HepG2 (cell line): ENCODE measurements around the gene CYP26B1. TPM values are rescaled to one million over a fixed set of nuclear protein-coding genes. Genes with fewer than 3 reads are reported as not detected.

Source experiments
- ATAC-seq: fragments of 200-7000 bp; cut with Tn5 transposase; 3 replicates; pipeline ENCODE4 v1.9.1; 2020; ENCODE audit warnings: mild to moderate bottlenecking, moderate library complexity
- BruUV-seq: library from RNA; stranded (reverse); fragments of 400-500 nt; replicated peaks from 2 replicates; lab custom pipeline; 2021; lab: Mats Ljungman, UMichigan
- CTCF ChIA-PET: fragments of 300-600 bp; formaldehyde crosslinking; extraction: SDS; loops from one replicate; lab custom pipeline; 2021; ENCODE audit warnings: low total read pairs, inconsistent platforms, low intra/inter-chr PET ratio; lab: Yijun Ruan, JAX
- POLR2A ChIA-PET: fragments of 350-600 bp; sonication (Branson Sonifier 250); formaldehyde crosslinking; loops from one replicate; lab custom pipeline; 2020; ENCODE audit warnings: antibody characterized with exemption, inconsistent platforms; lab: Yijun Ruan, JAX
- DNase-seq: peaks from one replicate; pipeline ENCODE4 v3.0.0-alpha.2; 2015; ENCODE audit warnings: low spot score
- FAIRE-seq: peaks from 3 replicates; lab custom pipeline; 2011; peaks lifted over from hg19 to GRCh38; lab: Jason Lieb, UNC
- H2AFZ ChIP-seq: one replicate; pipeline ENCODE4 v1.6.1; 2011; ENCODE audit warnings: low read length, inconsistent platforms
- H3K27ac ChIP-seq: fragments of 300-600 bp; 3 replicates; pipeline ENCODE4 v1.8.0; 2011; ENCODE audit warnings: mixed run types, mild to moderate bottlenecking, mixed read lengths, low read length, inconsistent platforms; ENCODE audit not compliant: insufficient read depth; ENCODE audit errors: extremely low read length
- H3K27me3 ChIP-seq, 2 experiments: fragments of 200-600 bp in 1 of 2; 2 replicates in 1 of 2; 3 replicates in 1 of 2; pipeline versions ENCODE4 v1.6.0 to v1.8.0; 2011; ENCODE audit warnings: low read length in 2 of 2, mild to moderate bottlenecking in 2 of 2, moderate library complexity in 2 of 2, inconsistent platforms in 1 of 2; ENCODE audit not compliant: insufficient read depth in 2 of 2, control insufficient read depth in 1 of 2
- H3K36me3 ChIP-seq, 2 experiments: fragments of 200-600 bp in 1 of 2; replicated peaks in 1 of 2; 2 replicates in 1 of 2; 3 replicates in 1 of 2; pipeline versions ENCODE4 v1.5.1 to v1.8.0; 2011; ENCODE audit warnings: low read length in 2 of 2, inconsistent platforms in 1 of 2; ENCODE audit not compliant: insufficient read depth in 2 of 2, control insufficient read depth in 1 of 2
- H3K4me1 ChIP-seq: 2 replicates; pipeline ENCODE4 v1.5.1; 2012; ENCODE audit warnings: low read length, inconsistent platforms; ENCODE audit not compliant: insufficient read depth
- H3K4me2 ChIP-seq: 2 replicates; pipeline ENCODE4 v1.6.0; 2011; ENCODE audit warnings: low read depth, low read length, inconsistent platforms
- H3K4me3 ChIP-seq, 3 experiments: fragments of 200-600 bp in 1 of 3; sonication (generic), shearing (Covaris generic) in 1 of 3; replicated peaks in 1 of 3; 2 replicates each; pipeline ENCODE4 v1.5.1; 2011 to 2016; ENCODE audit warnings: low read length in 3 of 3, inconsistent platforms in 2 of 3, low read depth in 2 of 3, mild to moderate bottlenecking in 2 of 3, control low read depth in 1 of 3, mixed read lengths in 1 of 3; ENCODE audit not compliant: insufficient read depth in 1 of 3
- H3K79me2 ChIP-seq: one replicate; pipeline ENCODE4 v1.6.1; 2011; ENCODE audit warnings: low read length, inconsistent platforms; ENCODE audit not compliant: insufficient read depth
- H3K9ac ChIP-seq: 2 replicates; pipeline ENCODE4 v1.6.0; 2011; ENCODE audit warnings: mild to moderate bottlenecking, low read depth, low read length, inconsistent platforms; ENCODE audit not compliant: insufficient read depth
- H3K9me3 ChIP-seq: 2 replicates; pipeline ENCODE4 v1.5.1; 2012; ENCODE audit warnings: mild to moderate bottlenecking, low read length
- H4K20me1 ChIP-seq: 2 replicates; pipeline ENCODE4 v1.6.0; 2011; ENCODE audit warnings: inconsistent platforms, mild to moderate bottlenecking, low read length, moderate library complexity; ENCODE audit not compliant: insufficient read depth
- AKAP8 ChIP-seq: sonication (generic); formaldehyde crosslinking; IDR thresholded peaks from 2 replicates; pipeline ENCODE4 v1.5.1; 2020; ENCODE audit warnings: mild to moderate bottlenecking, missing genetic modification reagents
- GPN1 ChIP-seq: sonication (generic); formaldehyde crosslinking; IDR thresholded peaks from 2 replicates; pipeline ENCODE4 v1.5.1; 2020; ENCODE audit warnings: missing genetic modification reagents, borderline replicate concordance
- JUNB ChIP-seq: sonication (generic); formaldehyde crosslinking; IDR thresholded peaks from 2 replicates; pipeline ENCODE4 v1.8.0; 2022; ENCODE audit warnings: missing genetic modification reagents, mild to moderate bottlenecking, borderline replicate concordance
- MAFF ChIP-seq: IDR thresholded peaks from 2 replicates; pipeline ENCODE4 v1.6.1; 2011; ENCODE audit warnings: low read depth, low read length, improper control_type of control experiment
- PAWR ChIP-seq: sonication (generic); formaldehyde crosslinking; IDR thresholded peaks from 2 replicates; pipeline ENCODE4 v1.4.0; 2020; ENCODE audit warnings: missing genetic modification reagents, mild to moderate bottlenecking, borderline replicate concordance
- POLR2A ChIP-seq, 2 experiments: IDR thresholded peaks; 2 replicates each; pipeline ENCODE4 v1.6.1; 2011; ENCODE audit warnings: low read depth in 2 of 2, low read length in 2 of 2, mild to moderate bottlenecking in 1 of 2, moderate library complexity in 1 of 2; ENCODE audit not compliant: insufficient read depth in 1 of 2
- RARA ChIP-seq: IDR thresholded peaks from 2 replicates; pipeline ENCODE4 v1.6.1; 2016; ENCODE audit warnings: missing genetic modification reagents, missing compliant biosample characterization
- ZNF234 ChIP-seq: sonication (generic); formaldehyde crosslinking; conservative IDR thresholded peaks from 2 replicates; pipeline ENCODE4 v1.5.1; 2020; ENCODE audit warnings: mild to moderate bottlenecking, missing genetic modification reagents
- in situ Hi-C: cut with HindIII; loops from 2 replicates; pipeline ENCODE4 v1.10.0; 2017; ENCODE audit warnings: low pct_unique_long_range_greater_than_20kb; ENCODE audit not compliant: extremely low pct_ligation_motif_present
- intact Hi-C: fragments of 100-400 bp; cut with micrococcal nuclease; formaldehyde crosslinking; loops from one replicate; pipeline ENCODE4 v1.10.0; 2022; ENCODE audit not compliant: unreplicated experiment
- polyA plus RNA-seq, 8 experiments: library from polyadenylated mRNA; depleted of rRNA in 3 of 8; stranded (reverse) in 7 of 8; unstranded in 1 of 8; fragments of >200 nt; fragmentation: Illumina TruSeq in 4 of 8; extraction: Trizol in 4 of 8; gene quantifications; 2 replicates each; pipeline versions ENCODE4 v1.2.1 to v1.2.3, GENCODE V29; 2011 to 2016; ENCODE audit warnings: low read depth in 4 of 8, missing spikeins in 1 of 8, mixed read lengths in 1 of 8; ENCODE audit not compliant: insufficient read depth in 1 of 8
- total RNA-seq, 5 experiments: library from RNA; depleted of rRNA; stranded (reverse); fragments of >200 nt; fragmentation: Illumina TruSeq; extraction: Trizol; gene quantifications; 2 replicates each; pipeline ENCODE4 v1.2.3, GENCODE V29; 2016; ENCODE audit warnings: low read depth in 1 of 5
- TF ChIP-seq, protein P1 (sequence below): sonication (generic); formaldehyde crosslinking; IDR thresholded peaks from 2 replicates; pipeline ENCODE4 v1.4.0; 2020; ENCODE audit warnings: low read depth, mild to moderate bottlenecking, missing genetic modification reagents
- TF ChIP-seq, protein P2 (sequence below): sonication (generic); formaldehyde crosslinking; IDR thresholded peaks from 2 replicates; pipeline ENCODE4 v1.5.1; 2020; ENCODE audit warnings: missing genetic modification reagents, mild to moderate bottlenecking, borderline replicate concordance
- TF ChIP-seq, protein P3 (sequence below): sonication (generic); formaldehyde crosslinking; IDR thresholded peaks from 2 replicates; pipeline ENCODE4 v1.5.1; 2020; ENCODE audit warnings: missing genetic modification reagents, mild to moderate bottlenecking, borderline replicate concordance
- TF ChIP-seq, protein P4 (sequence below): sonication (generic); formaldehyde crosslinking; IDR thresholded peaks from 2 replicates; pipeline ENCODE4 v1.4.0; 2020; ENCODE audit warnings: missing genetic modification reagents, borderline replicate concordance
- TF ChIP-seq, protein P5 (sequence below): sonication (generic); formaldehyde crosslinking; IDR thresholded peaks from 2 replicates; pipeline ENCODE4 v1.8.0; 2022; ENCODE audit warnings: mild to moderate bottlenecking, missing genetic modification reagents, moderate library complexity

CYP26B1 gene
- total and polyA plus RNA-seq, 2 of the 13 experiments (the other 11 are each of a cell fraction or from before 2014, with no cell fraction given), result 0.05 to 0.07 TPM

DNA sequence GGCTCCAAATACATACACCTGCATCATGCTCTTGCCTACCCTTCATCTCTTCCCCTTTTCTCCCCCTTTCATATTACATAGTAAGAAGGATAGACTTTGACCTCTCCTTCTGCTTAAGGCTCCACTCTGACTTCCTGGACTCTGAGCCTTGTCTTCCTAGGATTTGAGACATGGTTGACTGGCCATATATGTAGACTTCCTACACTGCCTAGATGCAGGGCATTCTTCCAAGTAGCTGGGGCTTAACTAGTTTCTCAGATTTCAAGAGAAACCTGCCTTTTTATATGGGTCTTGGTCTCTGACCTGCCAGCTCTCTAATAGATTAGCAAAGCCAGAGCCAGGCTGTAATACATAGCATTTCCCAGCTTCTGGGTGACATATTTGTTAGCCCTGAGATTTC is 35.4 kb upstream of the CYP26B1 start:
- Histone ChIP-seq H3K79me2 (no peaks in the 10 kb centered on the region), H3K9me3 (no peaks in the 10 kb centered on the region), H3K36me3 (peaks cover 2 to 13% of the 10 kb centered on the region in 2 experiments; a peak in 1 of 5 replicates), H2AFZ (no peak overlapping the region), H4K20me1 (no peaks in the 10 kb centered on the region), H3K9ac (no peak overlapping the region), H3K4me1 (no peaks in the 10 kb centered on the region)
- CTCF ChIA-PET, result no interaction called here
- no TSS peak for BruUV-seq
- POLR2A ChIA-PET, result no interaction called here
- TF ChIP-seq, protein P1, sequence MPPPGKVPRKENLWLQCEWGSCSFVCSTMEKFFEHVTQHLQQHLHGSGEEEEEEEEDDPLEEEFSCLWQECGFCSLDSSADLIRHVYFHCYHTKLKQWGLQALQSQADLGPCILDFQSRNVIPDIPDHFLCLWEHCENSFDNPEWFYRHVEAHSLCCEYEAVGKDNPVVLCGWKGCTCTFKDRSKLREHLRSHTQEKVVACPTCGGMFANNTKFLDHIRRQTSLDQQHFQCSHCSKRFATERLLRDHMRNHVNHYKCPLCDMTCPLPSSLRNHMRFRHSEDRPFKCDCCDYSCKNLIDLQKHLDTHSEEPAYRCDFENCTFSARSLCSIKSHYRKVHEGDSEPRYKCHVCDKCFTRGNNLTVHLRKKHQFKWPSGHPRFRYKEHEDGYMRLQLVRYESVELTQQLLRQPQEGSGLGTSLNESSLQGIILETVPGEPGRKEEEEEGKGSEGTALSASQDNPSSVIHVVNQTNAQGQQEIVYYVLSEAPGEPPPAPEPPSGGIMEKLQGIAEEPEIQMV (CRISPR knock-in tag), result no peak
- TF ChIP-seq, protein P2, sequence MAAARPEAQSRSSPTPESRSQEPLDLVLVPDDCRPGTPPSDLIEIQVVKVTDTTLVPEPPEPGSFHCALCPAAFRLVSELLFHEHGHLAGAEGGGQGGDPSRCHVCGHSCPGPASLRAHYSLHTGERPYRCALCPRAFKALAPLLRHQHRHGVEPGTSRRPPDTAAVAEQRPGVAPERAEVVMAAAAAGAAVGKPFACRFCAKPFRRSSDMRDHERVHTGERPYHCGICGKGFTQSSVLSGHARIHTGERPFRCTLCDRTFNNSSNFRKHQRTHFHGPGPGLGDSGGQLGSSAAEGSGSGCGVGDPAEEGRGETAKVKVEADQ (CRISPR knock-in tag), result no peak
- TF ChIP-seq, protein P3, sequence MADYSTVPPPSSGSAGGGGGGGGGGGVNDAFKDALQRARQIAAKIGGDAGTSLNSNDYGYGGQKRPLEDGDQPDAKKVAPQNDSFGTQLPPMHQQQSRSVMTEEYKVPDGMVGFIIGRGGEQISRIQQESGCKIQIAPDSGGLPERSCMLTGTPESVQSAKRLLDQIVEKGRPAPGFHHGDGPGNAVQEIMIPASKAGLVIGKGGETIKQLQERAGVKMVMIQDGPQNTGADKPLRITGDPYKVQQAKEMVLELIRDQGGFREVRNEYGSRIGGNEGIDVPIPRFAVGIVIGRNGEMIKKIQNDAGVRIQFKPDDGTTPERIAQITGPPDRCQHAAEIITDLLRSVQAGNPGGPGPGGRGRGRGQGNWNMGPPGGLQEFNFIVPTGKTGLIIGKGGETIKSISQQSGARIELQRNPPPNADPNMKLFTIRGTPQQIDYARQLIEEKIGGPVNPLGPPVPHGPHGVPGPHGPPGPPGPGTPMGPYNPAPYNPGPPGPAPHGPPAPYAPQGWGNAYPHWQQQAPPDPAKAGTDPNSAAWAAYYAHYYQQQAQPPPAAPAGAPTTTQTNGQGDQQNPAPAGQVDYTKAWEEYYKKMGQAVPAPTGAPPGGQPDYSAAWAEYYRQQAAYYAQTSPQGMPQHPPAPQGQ (CRISPR knock-in tag), result no peak
- no peak for TF ChIP-seq PAWR
- no peak for TF ChIP-seq ZNF234 (CRISPR knock-in tag)
- TF ChIP-seq POLR2A (IDR thresholded peaks at IDR 0.05; ENCODE audit: insufficient read depth in 1 of 2, low read depth in 2 of 2, low read length in 2 of 2), result no peak
- TF ChIP-seq, protein P4, sequence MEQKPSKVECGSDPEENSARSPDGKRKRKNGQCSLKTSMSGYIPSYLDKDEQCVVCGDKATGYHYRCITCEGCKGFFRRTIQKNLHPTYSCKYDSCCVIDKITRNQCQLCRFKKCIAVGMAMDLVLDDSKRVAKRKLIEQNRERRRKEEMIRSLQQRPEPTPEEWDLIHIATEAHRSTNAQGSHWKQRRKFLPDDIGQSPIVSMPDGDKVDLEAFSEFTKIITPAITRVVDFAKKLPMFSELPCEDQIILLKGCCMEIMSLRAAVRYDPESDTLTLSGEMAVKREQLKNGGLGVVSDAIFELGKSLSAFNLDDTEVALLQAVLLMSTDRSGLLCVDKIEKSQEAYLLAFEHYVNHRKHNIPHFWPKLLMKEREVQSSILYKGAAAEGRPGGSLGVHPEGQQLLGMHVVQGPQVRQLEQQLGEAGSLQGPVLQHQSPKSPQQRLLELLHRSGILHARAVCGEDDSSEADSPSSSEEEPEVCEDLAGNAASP (CRISPR knock-in tag), result no peak
- no peak for TF ChIP-seq RARA
- TF ChIP-seq, protein P5, sequence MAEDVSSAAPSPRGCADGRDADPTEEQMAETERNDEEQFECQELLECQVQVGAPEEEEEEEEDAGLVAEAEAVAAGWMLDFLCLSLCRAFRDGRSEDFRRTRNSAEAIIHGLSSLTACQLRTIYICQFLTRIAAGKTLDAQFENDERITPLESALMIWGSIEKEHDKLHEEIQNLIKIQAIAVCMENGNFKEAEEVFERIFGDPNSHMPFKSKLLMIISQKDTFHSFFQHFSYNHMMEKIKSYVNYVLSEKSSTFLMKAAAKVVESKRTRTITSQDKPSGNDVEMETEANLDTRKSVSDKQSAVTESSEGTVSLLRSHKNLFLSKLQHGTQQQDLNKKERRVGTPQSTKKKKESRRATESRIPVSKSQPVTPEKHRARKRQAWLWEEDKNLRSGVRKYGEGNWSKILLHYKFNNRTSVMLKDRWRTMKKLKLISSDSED (CRISPR knock-in tag), result no peak
- TF ChIP-seq MAFF, result no peak
- no peak for TF ChIP-seq JUNB
- TF ChIP-seq AKAP8 (CRISPR knock-in tag), result no peak
- no peak for TF ChIP-seq GPN1 (CRISPR knock-in tag)
- TF ChIP-seq, all 625 proteins: peak for 0
- Histone ChIP-seq H3K27me3 (no peaks in the 10 kb centered on the region), H3K27ac (no peak overlapping the region), H3K4me3 (no peak overlapping the region), H3K4me2 (no peak overlapping the region)
- intact Hi-C loops (no loop called here), in situ Hi-C loops (no loop called here)
- FAIRE-seq (no peak), DNase-seq (no peak), ATAC-seq (no peak)
